Lung (tissue), 12 donors: ENCODE results near the gene FGGY. TPM values are rescaled to one million over a fixed set of nuclear protein-coding genes. Genes with fewer than 3 reads are reported as not detected.

ENCODE experiments used
- ATAC-seq: fragments of 200-7000 bp; cut with Tn5 transposase; one replicate; pipeline ENCODE4 v1.9.1; 2020; ENCODE audit warnings: moderate number of reproducible peaks; ENCODE audit not compliant: insufficient read depth, low FRiP score
- DNase-seq, 3 donors: peaks; one replicate each; pipeline ENCODE4 v3.0.0-alpha.2; 2013 to 2017
- H3K27ac ChIP-seq, 2 donors: one replicate each; pipeline ENCODE4 v1.5.1; 2013; ENCODE audit warnings: mild to moderate bottlenecking in 2 of 2, moderate library complexity in 2 of 2, control low read depth in 1 of 2, inconsistent platforms in 1 of 2, low read depth in 1 of 2, low read length in 1 of 2
- H3K27me3 ChIP-seq, 3 donors: one replicate each; pipeline ENCODE4 v1.5.1; 2013; ENCODE audit warnings: low read length in 2 of 3; ENCODE audit not compliant: control insufficient read depth in 3 of 3, insufficient read depth in 3 of 3
- H3K36me3 ChIP-seq, 4 donors: one replicate each; pipeline ENCODE4 v1.5.1; 2013; ENCODE audit warnings: low read length in 4 of 4, mild to moderate bottlenecking in 1 of 4, moderate library complexity in 1 of 4; ENCODE audit not compliant: control insufficient read depth in 4 of 4, insufficient read depth in 4 of 4
- H3K4me1 ChIP-seq, 5 donors: one replicate each; pipeline ENCODE4 v1.5.1; 2013; ENCODE audit warnings: low read length in 5 of 5, mild to moderate bottlenecking in 2 of 5, moderate library complexity in 1 of 5; ENCODE audit not compliant: control insufficient read depth in 5 of 5, insufficient read depth in 5 of 5
- H3K4me3 ChIP-seq: one replicate; pipeline ENCODE4 v1.5.1; 2013; ENCODE audit warnings: mild to moderate bottlenecking, control low read depth, moderate library complexity
- H3K9ac ChIP-seq, 2 donors: one replicate each; pipeline ENCODE4 v1.5.1; 2013; ENCODE audit warnings: low read length in 2 of 2, control low read depth in 1 of 2; ENCODE audit not compliant: insufficient read depth in 1 of 2
- H3K9me3 ChIP-seq, 4 donors: one replicate each; pipeline ENCODE4 v1.5.1; 2013; ENCODE audit warnings: low read length in 3 of 4, mild to moderate bottlenecking in 1 of 4, moderate library complexity in 1 of 4; ENCODE audit not compliant: control insufficient read depth in 4 of 4, insufficient read depth in 3 of 4
- WGBS, 2 donors: extraction: QIAGEN DNeasy Blood & Tissue Kit; methylation state at CpG; one replicate each; pipeline ENCODE4 v1.1.7; 2013; 5-methylcytosine and 5-hydroxymethylcytosine counted together
- polyA plus RNA-seq, 2 donors: library from polyadenylated mRNA; stranded (reverse); fragments of 200-250 nt; gene quantifications; one replicate each; pipeline ENCODE4 v1.2.1, GENCODE V29; 2013
- total RNA-seq, 2 donors: library from RNA; depleted of rRNA in 1 of 2; stranded (reverse); fragments of >200 nt in 1 of 2; gene quantifications; one replicate each; pipeline ENCODE4 v1.2.1, GENCODE V29; 2014 to 2021
- TF ChIP-seq, protein P1 (sequence below): IDR thresholded peaks from 2 replicates; pipeline ENCODE4 v1.5.1; 2012; ENCODE audit warnings: mild to moderate bottlenecking; ENCODE audit errors: control extremely low read depth, extremely low read depth
- donor health status: control.
- donor health status: control.
- donor health status: Bipolar disorder and iron deficiency.
- donor health status: healthy.
- donor health status: DM: yes; HTN: yes; CAD: no.

FGGY gene
- total and polyA plus RNA-seq, 4 donors = 16.1 to 42.3 (median 18.3) TPM

GRCh38 chr1:59288046-59288445 is 8.8 kb upstream of the FGGY start:
- Histone ChIP-seq H3K27me3 (no peaks in the 10 kb centered on the region), H3K4me1 (peaks cover 0 to 4% (median 0%) of the 10 kb centered on the region in 5 donors), H3K9me3 (no peaks in the 10 kb centered on the region), H3K36me3 (no peaks in the 10 kb centered on the region), H3K9ac (no peak overlapping the region), H3K27ac (no peak overlapping the region), H3K4me3 (no peak overlapping the region)
- TF ChIP-seq, protein P1, sequence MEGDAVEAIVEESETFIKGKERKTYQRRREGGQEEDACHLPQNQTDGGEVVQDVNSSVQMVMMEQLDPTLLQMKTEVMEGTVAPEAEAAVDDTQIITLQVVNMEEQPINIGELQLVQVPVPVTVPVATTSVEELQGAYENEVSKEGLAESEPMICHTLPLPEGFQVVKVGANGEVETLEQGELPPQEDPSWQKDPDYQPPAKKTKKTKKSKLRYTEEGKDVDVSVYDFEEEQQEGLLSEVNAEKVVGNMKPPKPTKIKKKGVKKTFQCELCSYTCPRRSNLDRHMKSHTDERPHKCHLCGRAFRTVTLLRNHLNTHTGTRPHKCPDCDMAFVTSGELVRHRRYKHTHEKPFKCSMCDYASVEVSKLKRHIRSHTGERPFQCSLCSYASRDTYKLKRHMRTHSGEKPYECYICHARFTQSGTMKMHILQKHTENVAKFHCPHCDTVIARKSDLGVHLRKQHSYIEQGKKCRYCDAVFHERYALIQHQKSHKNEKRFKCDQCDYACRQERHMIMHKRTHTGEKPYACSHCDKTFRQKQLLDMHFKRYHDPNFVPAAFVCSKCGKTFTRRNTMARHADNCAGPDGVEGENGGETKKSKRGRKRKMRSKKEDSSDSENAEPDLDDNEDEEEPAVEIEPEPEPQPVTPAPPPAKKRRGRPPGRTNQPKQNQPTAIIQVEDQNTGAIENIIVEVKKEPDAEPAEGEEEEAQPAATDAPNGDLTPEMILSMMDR = no peak
- no peak for ATAC-seq
- 75 to 82% methylated on average over 3 of the region's 3 CpGs for WGBS, 2 donors
- no peak for DNase-seq

GRCh38 chr1:59289570-59289969 is 7.3 kb upstream of the FGGY start:
- Histone ChIP-seq H3K9ac (no peak overlapping the region), H3K4me1 (peaks cover 0 to 4% (median 0%) of the 10 kb centered on the region in 5 donors), H3K36me3 (no peaks in the 10 kb centered on the region), H3K27me3 (no peaks in the 10 kb centered on the region), H3K9me3 (no peaks in the 10 kb centered on the region), H3K4me3 (no peak overlapping the region), H3K27ac (no peak overlapping the region)
- DNase-seq (no peak), ATAC-seq (no peak)
- TF ChIP-seq, protein P1 = no peak
- WGBS, 2 donors = 98 to 100% methylated on average over 2 of the region's 2 CpGs

DNA sequence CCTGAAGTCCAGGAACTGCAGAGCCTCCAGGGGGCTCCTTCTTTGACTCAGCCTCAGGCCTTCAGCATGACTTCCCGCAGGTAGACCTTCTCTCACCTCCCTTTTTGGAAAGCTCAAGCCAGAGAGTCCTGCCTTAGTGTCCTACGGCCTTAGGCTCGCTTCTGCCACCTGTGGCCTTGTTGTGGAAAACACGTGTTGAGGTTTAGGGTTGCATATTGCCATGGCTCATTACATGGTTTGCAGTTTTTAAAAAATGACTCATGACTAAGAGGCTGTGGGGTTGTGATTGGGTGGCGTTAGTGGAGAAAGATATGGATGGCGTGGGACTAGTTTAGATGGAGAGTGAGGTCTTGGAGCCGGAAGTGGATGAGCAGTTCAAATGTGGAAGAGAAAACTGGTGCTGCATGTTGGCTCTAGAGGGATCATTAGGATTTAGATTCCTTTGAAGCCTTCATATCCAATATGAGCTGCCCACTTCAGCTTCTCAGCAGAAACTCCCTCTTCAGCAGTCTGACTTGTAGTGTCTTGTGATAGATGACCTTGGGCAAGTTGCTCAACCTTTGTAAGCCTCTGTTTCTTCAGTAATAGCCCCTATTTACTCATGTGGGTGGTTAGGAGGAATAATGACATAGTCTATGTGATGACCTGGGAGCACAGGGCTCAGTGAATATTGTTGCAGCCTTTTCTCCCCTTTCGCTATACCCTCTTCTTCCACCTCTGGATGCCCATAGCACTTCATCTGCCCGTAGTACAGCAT is 6.5 kb upstream of the FGGY start:
- peak overlapping the region in 1 of 2 donors; percentile 77 for H3K27ac ChIP-seq
- WGBS, 2 donors = 72% methylated on average over 9 of the region's 9 CpGs
- H3K9ac ChIP-seq = no peak overlapping the region
- DNase-seq (peak in 2 of 3 donors; percentile 23 to 42), ATAC-seq (peak; percentile 55)
- TF ChIP-seq, protein P1 = peak; percentile 8
- no peak overlapping the region for H3K4me3 ChIP-seq
- no peaks in the 10 kb centered on the region for H3K36me3 ChIP-seq
- H3K27me3 ChIP-seq = no peaks in the 10 kb centered on the region
- H3K4me1 ChIP-seq = peaks cover 0 to 4% (median 0%) of the 10 kb centered on the region in 5 donors
- no peaks in the 10 kb centered on the region for H3K9me3 ChIP-seq
